Measurements from ENCODE around the gene TRAT1.

TRAT1 gene

GRCh38 chr3:108849075-108849474, 26.5 kb downstream of the TRAT1 start:
- TF ChIP-seq, protein P1, sequence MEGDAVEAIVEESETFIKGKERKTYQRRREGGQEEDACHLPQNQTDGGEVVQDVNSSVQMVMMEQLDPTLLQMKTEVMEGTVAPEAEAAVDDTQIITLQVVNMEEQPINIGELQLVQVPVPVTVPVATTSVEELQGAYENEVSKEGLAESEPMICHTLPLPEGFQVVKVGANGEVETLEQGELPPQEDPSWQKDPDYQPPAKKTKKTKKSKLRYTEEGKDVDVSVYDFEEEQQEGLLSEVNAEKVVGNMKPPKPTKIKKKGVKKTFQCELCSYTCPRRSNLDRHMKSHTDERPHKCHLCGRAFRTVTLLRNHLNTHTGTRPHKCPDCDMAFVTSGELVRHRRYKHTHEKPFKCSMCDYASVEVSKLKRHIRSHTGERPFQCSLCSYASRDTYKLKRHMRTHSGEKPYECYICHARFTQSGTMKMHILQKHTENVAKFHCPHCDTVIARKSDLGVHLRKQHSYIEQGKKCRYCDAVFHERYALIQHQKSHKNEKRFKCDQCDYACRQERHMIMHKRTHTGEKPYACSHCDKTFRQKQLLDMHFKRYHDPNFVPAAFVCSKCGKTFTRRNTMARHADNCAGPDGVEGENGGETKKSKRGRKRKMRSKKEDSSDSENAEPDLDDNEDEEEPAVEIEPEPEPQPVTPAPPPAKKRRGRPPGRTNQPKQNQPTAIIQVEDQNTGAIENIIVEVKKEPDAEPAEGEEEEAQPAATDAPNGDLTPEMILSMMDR (IDR thresholded peaks at IDR 0.05; ENCODE audit: low read depth, low read length) = no peak
- H3K4me3 ChIP-seq (ENCODE audit: low read depth, low read length) = no peak overlapping the region

GRCh38 chr3:108861401-108861800, 38.8 kb downstream of the TRAT1 start:
- no peak overlapping the region for H3K4me3 ChIP-seq (ENCODE audit: low read depth, low read length)
- TF ChIP-seq, protein P1 (IDR thresholded peaks at IDR 0.05; ENCODE audit: low read depth, low read length) = no peak

DNA sequence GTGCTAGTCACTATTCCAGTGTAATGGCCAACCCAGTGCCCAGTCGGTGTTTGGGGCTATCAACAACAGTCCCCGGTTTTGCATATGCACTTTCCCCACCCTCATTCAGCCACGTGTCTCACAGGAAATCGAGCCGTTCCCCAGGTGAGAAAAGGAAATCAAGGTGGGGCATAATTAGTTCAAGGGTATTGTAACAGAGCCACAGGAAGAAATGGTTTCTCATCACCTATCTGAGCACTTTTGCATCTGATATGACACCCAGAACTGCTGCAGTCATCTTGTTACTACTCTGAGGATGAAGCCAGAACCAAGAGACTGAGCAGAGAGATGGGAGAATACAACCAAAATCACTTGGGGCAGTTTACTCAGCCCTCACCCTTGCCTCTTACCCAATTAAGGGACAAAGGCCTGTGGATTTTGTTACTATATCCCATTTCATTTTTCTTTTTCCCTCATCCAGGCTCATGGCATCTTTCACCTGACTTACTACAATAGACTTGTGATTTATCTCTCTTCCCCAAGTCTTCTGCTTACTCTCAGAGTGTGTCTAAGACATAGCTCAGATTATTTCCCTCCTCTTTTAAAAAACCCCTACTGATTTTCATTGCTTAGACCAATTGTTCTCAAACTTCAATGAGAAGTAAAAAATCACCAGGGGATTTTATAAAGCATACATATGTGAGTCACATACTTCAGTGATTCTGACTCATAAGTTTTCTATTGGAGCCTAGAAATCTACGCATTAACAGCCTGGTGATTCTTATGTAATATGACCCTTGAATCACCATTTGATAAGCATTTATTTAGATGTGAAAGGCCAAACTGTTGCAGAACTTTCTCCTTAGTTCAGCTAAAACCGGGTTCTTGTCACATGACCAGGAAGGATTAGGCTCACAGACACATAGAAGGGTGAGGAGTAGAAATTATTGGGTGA, 40.5 kb downstream of the TRAT1 start:
- H3K4me3 ChIP-seq (ENCODE audit: low read depth, low read length) = no peak overlapping the region
- TF ChIP-seq, protein P1 (IDR thresholded peaks at IDR 0.05; ENCODE audit: low read depth, low read length) = no peak

DNA sequence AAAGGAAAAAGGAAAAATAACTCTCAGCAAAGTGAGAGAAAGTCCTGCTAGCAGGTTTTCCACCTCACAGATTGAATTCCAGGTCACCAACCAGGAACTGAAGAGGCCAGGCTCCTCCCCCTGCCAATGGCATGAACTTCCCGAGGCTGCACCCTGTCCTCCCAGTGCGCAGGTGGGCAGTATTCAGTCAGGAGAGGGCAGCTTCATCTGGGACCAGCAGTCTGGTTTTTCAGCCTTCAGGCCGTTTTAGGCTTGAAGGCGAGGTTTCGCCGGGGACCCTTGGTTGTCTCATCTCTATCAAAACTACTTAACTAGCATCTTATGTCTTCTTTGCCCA, 41.2 kb downstream of the TRAT1 start:
- no peak overlapping the region for H3K4me3 ChIP-seq (ENCODE audit: low read depth, low read length)
- TF ChIP-seq, protein P1 (IDR thresholded peaks at IDR 0.05; ENCODE audit: low read depth, low read length) = no peak

DNA sequence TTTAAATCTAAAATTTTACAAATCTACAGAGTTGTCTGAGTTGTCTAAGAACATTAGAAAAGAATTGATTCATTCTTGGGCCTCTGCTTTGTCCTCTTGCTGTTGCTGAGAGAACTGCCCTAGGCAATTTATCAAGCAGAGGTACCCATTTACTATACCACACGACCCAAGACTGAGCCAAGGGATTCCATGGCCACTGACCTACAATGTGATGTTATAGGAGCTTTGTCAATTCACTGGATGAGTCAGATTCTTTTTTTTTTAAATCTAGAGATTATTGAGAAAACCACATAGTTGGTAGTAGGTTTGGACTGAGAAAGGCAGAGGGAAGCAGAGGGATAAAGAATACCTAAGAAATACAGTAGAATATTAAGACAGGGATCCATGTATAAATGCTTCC, 55.3 kb downstream of the TRAT1 start:
- H3K4me3 ChIP-seq (ENCODE audit: low read depth, low read length) = no peak overlapping the region
- TF ChIP-seq, protein P1 (IDR thresholded peaks at IDR 0.05; ENCODE audit: low read depth, low read length) = no peak

DNA sequence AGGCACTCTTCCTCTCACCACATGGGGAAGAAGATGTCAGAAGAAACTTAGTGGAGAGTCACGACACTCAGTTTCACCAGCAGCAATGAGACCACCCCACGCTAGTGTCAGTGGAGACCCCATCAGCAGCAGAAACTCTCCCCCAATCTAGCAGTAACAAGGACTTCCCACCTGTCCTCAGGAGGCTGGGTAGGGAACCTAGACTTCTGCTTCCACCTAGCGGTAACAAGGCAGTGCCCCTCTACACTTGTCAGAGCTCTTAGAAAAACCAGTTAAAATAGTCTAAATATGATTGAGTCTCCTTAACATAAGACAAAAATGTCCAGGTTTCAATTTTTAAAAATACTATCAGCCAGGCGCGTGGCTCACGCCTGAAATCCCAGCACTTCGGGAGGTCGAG, 57.3 kb downstream of the TRAT1 start:
- TF ChIP-seq, protein P1 (IDR thresholded peaks at IDR 0.05; ENCODE audit: low read depth, low read length) = no peak
- H3K4me3 ChIP-seq (ENCODE audit: low read depth, low read length) = no peak overlapping the region

- no peak overlapping the region for H3K4me3 ChIP-seq (ENCODE audit: low read depth, low read length)
- TF ChIP-seq, protein P1 (IDR thresholded peaks at IDR 0.05; ENCODE audit: low read depth, low read length) = no peak
Observed at GRCh38 chr3:108882762-108883161, 60.2 kb downstream of the TRAT1 start.
